HPDE6-E6E7 (cell line): ENCODE measurements around the gene SEC14L2.
A peak's percentile ranks its signal among the peaks of the same experiment; 100 is the strongest.
"Not testable (repeated sequence)": the region's sequence is repeated elsewhere in the genome, so short reads cannot be mapped to it uniquely, and the experiment has no call there.

ENCODE experiments used
- DNase-seq: peaks from one replicate; pipeline ENCODE4 v3.0.0; 2011; ENCODE audit warnings: missing footprints; ENCODE audit errors: extremely low spot score

The SEC14L2 gene

DNA sequence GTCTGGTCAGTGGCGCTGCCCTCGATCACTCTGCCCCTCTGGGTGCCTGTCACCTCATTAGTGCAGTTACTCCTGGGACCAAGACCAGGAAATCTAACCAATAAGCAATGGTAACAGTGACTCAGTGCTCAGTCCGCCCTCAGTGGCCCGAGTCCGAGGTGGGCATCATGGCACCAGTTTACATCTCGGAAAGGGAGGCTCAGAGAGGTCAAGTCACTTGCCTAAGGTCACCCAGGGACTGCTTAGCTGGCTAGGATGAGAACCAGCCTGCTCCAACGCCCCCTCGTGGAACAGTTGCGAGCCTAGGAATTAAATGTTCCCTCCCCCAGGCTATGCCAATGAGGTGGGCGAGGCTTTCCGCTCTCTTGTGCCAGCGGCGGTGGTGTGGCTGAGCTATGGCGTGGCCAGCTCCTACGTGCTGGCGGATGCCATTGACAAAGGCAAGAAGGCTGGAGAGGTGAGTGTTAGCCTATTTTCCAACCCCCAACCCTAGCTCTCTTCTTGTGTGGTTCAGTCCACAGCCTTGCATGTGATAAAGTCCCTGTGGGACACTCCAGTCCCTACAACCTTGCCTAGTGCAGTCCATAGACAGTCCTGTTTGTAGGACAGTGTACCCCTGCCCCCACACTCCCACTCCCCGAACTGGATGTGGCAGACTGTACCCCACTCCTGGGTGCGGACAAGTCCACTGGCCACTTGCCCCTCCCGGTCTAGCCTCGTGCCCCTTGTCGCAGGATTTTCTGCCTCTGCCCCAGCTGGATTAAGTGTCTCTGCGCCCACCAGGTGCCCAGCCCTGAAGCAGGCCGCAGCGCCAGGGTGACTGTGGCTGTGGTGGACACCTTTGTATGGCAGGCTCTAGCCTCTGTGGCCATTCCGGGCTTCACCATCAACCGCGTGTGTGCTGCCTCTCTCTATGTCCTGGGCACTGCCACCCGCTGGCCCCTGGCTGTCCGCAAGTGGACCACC lies 29.9 kb downstream of the SEC14L2 start:
- DNase-seq, result no peak

DNA sequence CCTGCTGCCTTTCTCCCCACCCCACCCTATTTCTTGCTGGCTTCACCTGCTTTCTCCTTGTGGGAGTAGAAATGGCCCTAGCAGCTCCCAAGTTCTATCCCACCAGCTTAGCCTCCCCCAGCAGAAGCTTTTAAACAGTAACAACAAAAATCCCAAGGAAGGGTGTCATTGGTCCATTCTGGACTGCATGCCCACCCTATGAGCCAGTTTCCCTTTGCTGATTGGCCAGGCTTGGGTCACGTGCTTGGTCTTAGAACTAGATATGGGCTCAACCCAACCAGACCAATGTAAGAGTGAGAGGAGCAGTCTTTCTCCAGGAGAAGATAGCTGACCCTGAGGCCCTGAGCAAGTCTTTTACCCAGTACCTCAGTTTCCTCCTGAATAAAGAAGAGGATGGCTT lies 31.1 kb downstream of the SEC14L2 start:
- DNase-seq, result no peak

DNA sequence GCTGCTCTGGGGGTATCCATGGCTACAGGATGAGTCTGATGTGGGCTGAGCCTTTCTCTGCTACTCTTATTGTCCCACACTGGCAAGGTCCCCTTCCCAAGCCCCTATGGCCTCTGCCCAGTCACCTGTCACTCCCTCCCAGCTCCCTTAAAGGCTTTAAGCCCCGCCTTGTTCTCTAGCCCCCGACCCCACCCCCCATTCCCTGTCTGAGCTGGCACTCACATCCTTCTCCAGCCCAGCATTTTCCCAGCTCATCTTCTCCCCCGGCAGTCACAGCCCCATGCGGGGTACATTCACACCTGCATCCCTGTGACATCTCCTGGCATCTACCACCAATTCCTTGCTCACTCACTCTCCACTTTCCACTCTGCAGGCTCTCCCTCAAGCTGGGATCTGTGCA lies 33.1 kb downstream of the SEC14L2 start:
- no peak for DNase-seq

DNA sequence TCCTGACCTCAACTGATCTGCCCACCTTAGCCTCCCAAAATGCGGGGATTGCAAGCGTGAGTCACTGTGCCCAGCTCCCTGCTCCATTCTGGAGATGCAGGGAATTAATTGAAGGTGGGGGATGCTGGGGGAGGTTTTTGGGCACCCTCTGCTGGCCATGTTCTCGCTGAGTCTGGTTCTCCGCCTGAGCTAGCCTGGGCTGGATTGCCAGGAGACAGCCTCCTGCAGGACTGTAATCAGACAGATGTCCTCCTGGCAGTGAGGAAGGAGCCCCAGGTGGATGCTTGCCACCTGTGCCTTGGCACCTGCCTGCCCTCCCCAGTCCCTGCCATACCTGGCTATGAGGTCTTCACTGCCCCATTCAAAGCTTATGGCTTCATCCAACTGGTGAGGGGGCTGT lies 34.1 kb downstream of the SEC14L2 start:
- no peak for DNase-seq

DNA sequence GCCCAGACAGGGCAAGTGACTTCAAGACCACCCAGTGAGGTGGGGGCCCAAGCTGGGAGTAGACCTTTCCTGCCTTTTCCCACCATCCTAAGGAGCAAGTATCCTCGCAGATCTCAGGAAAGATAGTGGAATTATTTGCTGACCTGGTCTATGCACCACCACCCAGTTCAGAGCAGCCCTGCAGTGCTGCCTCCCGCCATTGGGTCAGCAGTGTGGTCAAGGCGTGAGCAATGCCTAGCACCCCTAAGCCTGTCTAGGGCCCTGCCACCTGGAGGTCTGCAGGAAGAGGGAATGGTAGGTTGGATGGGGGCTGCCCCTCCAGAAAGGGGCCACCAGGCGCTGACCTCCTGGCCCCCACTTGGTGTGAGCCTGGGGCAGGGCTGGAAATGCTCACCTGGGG lies 35.3 kb downstream of the SEC14L2 start:
- no peak for DNase-seq

DNA sequence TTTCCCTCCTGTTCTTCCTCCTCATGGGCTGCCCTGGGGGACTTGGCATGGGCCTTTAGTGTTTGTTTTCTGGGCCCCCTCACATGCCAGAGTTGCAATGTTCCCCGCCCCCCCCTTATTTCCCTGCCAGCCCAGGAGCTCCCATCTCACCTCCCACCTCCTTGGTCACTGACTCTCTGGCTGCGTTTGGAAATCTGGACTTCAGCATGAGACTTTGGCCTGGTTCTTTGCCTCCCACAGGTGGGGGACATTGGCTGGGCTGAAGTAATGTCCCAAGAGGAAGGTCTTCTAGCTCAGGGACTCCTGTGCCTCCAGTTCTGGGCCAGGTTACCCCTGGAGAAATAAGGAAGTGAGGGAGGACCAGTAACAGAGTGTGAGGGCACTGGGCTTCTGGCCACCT lies 35.7 kb downstream of the SEC14L2 start:
- no peak for DNase-seq

DNA sequence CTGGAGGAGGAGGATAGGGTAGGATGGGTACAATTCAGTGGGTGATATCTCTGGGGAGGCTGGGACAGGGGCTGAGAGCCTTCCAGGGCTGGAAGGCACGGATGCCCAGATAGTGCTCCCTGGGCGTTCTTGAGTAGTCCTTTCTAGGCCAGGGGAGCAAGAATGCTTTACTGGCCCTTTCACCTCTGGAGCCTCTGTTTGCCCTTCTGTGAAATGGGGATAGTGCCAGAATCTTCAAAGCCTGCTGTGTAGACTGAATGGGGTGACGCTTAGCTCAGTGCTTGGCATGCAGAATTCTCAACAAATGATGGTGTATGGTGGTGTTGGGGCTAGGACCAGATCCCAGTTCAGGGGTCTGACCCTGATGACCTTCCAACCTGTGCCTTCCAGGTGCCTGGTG lies 36.4 kb downstream of the SEC14L2 start:
- DNase-seq, result no peak

DNA sequence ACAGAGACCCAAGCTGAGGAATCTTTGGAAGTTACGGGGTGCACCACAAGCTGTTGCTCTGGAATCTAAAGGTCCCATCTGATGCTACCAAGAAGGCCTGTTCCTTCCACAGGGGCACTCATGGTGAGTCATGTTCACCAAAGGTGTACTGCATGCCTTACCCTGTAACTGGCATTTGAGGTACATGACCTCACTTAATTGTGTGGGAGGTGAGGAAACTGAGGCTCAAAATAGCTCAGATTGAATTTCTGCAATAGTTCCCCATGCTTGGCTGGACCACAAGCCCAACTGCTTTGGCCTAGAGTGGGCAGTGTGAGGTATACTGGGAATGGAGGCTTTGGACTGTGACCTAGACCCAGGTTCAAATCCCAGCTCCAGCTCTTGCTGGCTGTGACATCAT lies 37.0 kb downstream of the SEC14L2 start:
- DNase-seq, result no peak

DNA sequence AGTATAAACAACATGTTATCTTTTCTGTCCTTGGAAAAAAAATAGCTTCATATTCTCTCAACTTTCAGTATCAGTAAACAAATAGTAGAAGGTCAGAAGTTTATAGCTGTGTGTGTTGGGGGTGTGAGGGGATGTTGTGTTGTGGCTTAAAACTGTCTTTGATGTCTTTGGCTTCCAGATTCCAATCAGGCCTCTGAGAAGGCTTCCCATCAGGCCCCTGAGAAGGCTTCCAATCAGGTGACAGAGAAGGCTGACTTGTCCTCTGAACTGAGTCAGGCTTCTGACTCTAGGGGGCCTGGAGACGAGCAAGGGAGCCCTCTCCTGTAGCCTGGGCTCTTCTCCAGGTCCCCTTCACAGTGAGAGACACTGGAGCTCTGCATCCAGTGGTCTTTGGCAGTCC lies 38.0 kb downstream of the SEC14L2 start:
- no peak for DNase-seq

DNA sequence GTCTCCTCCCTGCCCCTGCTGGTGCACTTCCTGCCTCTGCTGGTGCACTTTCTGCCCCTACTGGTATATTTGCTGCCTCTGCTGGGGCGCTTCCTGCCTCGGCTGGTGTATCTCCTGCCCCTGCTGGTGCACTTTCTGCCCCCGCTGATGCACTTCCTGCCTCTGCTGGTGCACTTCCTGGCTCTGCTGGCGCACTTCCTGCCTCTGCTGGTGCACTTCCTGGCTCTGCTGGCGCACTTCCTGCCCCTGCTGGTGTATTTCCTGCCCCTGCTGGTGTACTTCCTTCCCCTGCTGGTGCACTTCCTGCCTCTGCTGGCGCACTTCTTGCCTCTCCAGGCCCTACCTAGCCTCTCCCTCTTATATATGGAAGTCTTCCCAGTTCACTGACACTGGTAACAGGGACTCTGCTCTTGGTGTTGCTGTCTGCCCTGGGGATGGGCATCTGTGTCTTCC lies 38.9 kb downstream of the SEC14L2 start:
- DNase-seq, result no peak

DNA sequence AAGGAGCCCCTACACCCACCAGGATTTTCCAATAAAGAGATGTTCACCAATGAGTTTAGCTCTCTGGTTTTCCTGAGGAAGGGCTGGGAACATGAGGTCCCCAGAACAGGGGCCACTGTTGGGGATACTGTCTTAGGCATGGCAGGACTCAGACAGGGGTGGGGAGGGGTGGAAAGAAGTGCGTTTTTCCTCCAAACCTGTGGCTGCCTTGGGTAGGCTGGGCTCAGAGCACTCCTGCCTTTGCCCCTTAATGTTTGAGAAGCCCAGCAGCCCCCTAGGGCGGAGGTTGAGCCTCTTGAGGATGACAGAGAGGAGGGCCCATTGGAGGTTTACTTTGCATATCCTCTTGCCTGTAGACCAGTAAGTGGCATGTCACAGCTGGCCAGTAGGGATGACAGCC lies 39.4 kb downstream of the SEC14L2 start:
- no peak for DNase-seq

DNA sequence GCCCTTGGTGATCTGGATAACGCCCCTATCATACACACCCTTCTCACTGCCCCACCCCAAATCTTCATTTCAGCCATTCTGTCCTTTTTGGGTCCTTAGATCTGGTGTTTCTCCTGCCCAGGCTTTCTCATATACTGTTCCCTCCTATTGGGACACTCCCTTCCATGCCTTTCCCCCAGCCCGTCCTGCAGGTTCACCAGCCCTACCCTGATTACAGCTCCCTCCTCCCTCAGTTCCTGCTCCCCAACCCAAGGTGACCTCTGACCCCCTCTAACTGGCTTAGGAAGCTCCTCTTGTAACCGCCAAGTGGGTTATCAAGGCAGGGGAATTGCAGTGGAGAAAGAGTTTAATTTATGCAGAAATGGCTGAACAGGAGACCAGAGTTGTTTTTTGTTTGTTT lies 41.7 kb downstream of the SEC14L2 start:
- no peak for DNase-seq

DNA sequence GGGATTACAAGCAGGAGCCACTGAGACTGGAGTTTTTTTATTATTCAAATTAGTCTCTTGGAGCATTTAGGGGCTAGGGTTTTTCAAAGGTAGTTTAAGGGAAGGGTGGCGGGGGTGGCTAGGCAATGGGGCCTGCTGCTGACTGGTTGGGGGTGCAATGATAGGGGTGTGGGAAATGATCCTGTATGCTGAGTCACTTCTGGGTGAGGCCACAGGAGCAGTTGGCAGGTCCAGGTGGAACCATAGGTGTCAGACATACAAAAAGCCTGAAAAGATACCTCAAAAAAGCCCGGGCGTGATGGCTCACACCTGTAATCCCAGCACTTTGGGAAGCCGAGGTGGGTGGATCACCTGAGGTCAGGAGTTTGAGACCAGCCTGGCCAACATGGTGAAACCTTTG lies 42.4 kb downstream of the SEC14L2 start:
- DNase-seq, result no peak

DNA sequence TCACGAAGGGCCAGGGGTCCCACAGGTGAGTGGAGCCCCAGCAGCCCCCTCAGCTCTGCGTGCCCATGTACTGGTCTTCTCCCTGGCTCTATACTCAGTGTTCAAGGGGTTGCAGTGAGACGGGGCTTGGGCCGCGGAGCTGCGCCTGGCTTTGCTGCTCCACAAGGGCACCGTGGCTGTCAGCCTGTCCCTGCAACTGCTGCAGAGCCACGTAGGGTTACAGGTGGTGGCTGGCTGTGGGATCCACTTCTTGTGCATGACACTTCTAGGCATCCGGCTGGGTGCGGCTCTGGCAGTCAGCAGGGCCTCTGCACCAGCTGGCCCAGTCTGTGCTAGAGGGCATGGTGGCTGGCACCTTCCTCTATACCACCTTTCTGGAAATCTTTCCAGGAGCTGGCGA lies 43.0 kb downstream of the SEC14L2 start:
- DNase-seq, result no peak

DNA sequence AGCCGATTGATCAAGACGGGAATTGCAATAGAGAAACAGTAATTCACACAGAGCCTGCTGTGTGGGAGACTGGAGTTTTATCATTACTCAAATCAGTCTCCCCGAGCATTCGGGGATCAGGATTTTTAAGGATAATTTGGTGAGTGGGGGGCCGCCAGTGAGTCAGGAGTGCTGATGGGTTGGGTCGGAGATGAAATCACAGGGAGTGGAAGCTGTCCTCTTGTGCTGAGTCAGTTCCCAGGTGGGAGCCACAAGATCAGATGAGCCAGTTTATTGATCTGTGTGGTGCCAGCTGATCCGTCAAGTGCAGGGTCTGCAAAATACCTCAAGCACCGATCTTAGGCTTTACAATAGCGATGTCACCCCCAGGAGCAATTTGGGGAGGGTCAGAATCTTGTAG lies 44.3 kb downstream of the SEC14L2 start:
- DNase-seq, result no peak

DNA sequence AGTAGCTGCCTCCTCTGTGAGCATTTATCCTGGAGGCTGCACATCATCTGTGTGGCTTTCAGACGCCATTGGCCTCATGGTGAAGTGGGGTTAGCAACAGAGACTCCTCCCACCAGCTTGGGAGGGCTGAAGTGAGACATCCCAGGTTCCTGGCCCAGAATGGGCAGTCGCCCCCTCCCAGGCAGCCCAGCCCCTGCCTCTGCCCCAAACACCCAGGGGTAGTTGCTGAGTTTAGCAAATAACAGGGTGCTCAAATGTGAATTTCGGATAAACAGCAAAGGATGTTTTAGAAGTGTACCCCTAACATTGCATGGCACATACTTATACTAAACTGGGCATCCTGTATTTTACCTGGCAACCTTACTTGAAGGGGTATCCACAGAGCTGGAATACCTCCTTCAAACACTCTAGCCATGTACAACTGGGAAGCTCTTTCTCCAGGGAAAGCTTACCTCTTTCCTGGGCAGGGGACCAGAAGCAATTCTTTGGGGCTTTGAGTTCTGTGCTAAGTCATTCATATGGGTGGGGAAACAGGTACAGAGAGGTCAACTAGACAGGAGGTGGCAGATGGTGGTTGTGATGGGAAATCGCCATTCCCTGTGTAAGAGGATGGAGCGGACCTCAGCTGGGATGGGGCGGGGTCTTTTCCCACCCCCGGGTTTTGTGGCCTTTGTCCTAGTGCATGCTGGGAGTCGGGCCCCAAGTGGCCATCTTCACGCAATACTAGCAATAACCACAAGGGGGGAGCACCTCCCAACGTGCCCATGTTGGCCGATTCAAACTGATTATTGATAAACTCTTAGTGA lies 48.0 kb downstream of the SEC14L2 start:
- DNase-seq, result peak; percentile 64

DNA sequence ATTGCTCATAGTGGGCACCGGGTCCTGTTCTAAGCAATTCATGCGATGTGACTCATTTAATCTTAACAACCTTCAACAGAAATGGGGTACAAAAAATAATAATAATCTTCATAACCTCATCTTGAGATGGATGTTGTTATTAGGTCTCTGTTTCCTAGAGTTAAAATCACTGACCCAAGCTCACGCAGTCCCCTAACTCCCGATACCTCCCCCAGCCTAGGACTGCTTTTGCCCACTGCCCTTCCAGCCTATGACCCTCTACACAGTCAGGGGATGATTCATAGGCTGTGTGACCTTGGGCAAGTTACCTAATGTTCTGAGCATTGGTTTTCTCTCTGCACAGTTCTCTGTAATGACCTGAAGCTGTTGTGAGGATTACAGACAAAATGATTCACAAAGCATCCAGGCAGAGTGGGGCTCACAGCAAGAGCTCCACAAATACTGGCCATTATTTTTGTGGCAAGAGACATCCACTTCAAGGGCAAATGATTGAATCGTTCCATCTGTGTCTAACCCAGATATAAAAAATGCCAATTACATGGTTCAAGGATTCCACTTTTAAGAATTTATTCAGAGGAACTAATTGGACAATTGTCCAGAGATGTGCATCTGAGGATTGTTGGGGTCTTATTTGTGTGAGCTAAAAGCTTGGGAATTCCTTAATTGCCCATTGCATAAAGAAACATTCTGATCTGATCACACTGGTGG lies 48.8 kb downstream of the SEC14L2 start:
- DNase-seq, result no peak

DNA sequence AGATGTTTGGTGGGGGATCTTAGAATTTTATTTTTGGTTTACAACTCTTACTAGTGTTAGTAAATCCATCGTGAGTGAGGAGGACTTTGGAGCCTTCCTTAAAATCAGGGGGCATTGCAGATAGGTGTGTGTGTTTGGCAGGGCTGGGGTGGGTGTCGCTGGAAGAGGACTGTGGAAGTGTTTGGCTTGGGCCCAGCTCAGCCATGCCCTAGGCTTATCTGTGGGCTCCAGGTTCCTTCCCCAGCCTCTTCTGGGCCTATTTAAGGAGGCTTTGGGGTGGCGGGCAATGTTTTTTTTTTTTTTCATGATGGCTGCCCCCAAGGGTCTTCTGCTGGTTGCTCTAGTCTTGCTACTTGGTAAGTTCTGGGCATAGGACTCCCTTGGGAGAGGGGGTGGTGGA lies 50.8 kb downstream of the SEC14L2 start:
- no peak for DNase-seq

DNA sequence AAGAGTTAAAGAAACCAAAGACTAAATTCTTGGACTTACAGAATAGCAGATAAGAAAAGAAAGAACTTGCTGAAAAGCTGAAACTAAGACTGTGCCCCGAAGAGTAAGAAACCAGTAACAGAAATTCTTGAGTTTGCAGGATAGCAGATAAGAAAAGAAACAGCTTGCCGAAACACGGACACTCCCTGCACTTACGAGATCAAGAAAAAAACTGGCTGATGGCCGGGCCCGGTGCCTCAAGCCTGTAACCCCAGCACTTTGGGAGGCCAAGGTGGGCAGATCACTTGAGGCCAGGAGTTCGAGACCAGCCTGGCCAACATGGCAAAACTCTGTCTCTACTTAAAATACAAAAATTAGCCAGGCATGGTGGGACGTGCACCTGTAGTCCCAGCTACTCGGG lies 54.7 kb downstream of the SEC14L2 start:
- not testable (repeated sequence) for DNase-seq

DNA sequence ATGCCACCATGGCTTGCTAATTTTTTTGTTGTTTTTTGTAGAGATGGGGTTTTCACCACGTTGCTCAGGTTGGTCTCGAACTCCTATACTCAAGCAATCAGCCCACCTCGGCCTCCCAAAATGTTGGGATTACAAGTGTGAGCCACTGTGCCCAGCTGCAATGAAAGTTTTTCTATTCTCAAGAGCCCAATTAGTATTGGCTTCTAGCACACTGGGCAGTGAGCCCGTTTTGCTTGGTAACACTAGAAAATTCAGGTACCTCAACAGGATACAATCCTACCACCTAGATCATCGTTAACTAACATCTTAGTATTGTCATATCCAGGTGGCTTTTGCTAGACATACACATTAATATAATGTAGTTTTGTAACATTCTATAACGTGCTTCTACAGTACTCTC lies 56.0 kb downstream of the SEC14L2 start:
- no peak for DNase-seq

DNA sequence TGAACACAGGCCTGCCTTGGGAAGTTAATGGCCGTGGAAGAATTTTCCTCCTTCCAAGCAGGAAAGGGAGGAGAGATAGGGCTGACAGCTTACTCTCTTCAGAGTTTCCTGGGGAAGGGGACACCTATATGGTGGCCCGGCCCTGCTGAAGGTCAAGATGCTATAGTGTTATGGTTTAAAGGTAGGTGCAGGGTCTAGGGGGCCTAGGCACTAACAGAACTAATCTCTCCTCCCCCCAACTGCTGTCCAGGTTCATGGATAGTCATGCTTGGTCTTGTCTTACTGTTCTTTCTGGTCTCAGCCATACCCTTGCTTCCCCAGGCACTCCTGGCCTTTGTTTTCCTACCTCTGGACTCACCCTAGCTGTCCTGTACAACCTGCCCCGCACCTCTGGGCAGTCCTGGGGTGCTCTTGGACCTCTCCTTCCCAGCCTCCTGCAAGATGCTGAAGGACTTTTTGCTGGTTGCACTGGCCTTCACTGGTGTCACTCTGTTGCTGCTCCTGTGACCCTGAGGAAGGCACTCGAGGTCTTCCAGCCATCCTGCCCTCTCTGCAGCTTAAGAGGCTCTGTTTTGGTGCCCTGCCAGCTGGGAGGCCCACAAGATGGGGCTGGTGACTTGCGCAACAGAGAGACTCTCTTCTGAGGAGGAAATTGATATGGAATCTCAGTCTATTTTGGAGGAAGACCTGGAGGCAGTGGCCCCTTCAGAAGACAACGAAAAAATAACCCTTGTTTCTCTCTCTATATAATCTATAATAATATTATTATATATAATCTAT lies 57.1 kb downstream of the SEC14L2 start:
- no peak for DNase-seq
